ENCODE results near the gene SYPL1. TPM values are rescaled to one million over a fixed set of nuclear protein-coding genes. Genes with fewer than 3 reads are reported as not detected.

SYPL1 gene
- total RNA-seq, 1 donor from 2014 or later, result 76.9 TPM

- no peak for DNase-seq (ENCODE audit: extremely low spot score in 2 of 2)
- Histone ChIP-seq H3K36me3 (no peaks in the 10 kb centered on the region), H3K4me1 (peaks cover 6% of the 10 kb centered on the region), H3K27ac (no peak overlapping the region), H3K4me3 (no peak overlapping the region), H3K27me3 (no peaks in the 10 kb centered on the region), H3K9me3 (no peaks in the 10 kb centered on the region)
- TF ChIP-seq POLR2AphosphoS5 (IDR thresholded peaks at IDR 0.05; ENCODE audit: insufficient read depth in 1 of 2, low read depth in 1 of 2) (no peak), POLR2A (IDR thresholded peaks at IDR 0.05) (no peak), CTCF (IDR thresholded peaks at IDR 0.05) (no peak)
- intact Hi-C loops (cut with DNase I), result no loop called here
Observed at GRCh38 chr7:106127984-106128780, 16.1 kb upstream of the SYPL1 start.

- Histone ChIP-seq H3K4me1 (peaks cover 6% of the 10 kb centered on the region), H3K36me3 (no peaks in the 10 kb centered on the region), H3K4me3 (no peak overlapping the region), H3K27ac (no peak overlapping the region), H3K9me3 (no peaks in the 10 kb centered on the region), H3K27me3 (no peaks in the 10 kb centered on the region)
- TF ChIP-seq POLR2AphosphoS5 (IDR thresholded peaks at IDR 0.05; ENCODE audit: insufficient read depth in 1 of 2, low read depth in 1 of 2) (no peak), POLR2A (IDR thresholded peaks at IDR 0.05) (no peak), CTCF (IDR thresholded peaks at IDR 0.05) (no peak)
- no peak for DNase-seq (ENCODE audit: extremely low spot score in 2 of 2)
- intact Hi-C loops (cut with DNase I), result no loop called here
Observed at GRCh38 chr7:106126170-106126938, 14.2 kb upstream of the SYPL1 start.

GRCh38 chr7:106125417-106125816 lies 13.3 kb upstream of the SYPL1 start:
- no peaks in the 10 kb centered on the region for H3K27me3 ChIP-seq
- H3K4me1 ChIP-seq, result peaks cover 6% of the 10 kb centered on the region
- intact Hi-C loops (cut with DNase I), result no loop called here
- H3K4me3 ChIP-seq, result no peak overlapping the region
- H3K36me3 ChIP-seq, result no peaks in the 10 kb centered on the region
- no peak overlapping the region for H3K27ac ChIP-seq
- TF ChIP-seq CTCF (IDR thresholded peaks at IDR 0.05) (no peak), POLR2A (IDR thresholded peaks at IDR 0.05) (no peak), POLR2AphosphoS5 (IDR thresholded peaks at IDR 0.05; ENCODE audit: insufficient read depth in 1 of 2, low read depth in 1 of 2) (peak in 1 of 2 donors; percentile 14)
- DNase-seq (ENCODE audit: extremely low spot score in 2 of 2), result no peak
- H3K9me3 ChIP-seq, result no peaks in the 10 kb centered on the region

- no peak for TF ChIP-seq POLR2A (IDR thresholded peaks at IDR 0.05)
- TF ChIP-seq CTCF (IDR thresholded peaks at IDR 0.05), result no peak
- no peak for TF ChIP-seq POLR2AphosphoS5 (IDR thresholded peaks at IDR 0.05; ENCODE audit: insufficient read depth in 1 of 2, low read depth in 1 of 2)
- Histone ChIP-seq H3K4me1 (peaks cover 6% of the 10 kb centered on the region), H3K9me3 (no peaks in the 10 kb centered on the region), H3K27ac (peak overlapping the region; percentile 37), H3K27me3 (no peaks in the 10 kb centered on the region), H3K36me3 (no peaks in the 10 kb centered on the region), H3K4me3 (no peak overlapping the region)
- intact Hi-C loops (cut with DNase I), result no loop called here
- DNase-seq (ENCODE audit: extremely low spot score in 2 of 2), result no peak
Observed at GRCh38 chr7:106124186-106124585, 12.1 kb upstream of the SYPL1 start.

- intact Hi-C loops (cut with DNase I), result no loop called here
- H3K9me3 ChIP-seq, result no peaks in the 10 kb centered on the region
- H3K4me3 ChIP-seq, result no peak overlapping the region
- peaks cover 6% of the 10 kb centered on the region for H3K4me1 ChIP-seq
- H3K36me3 ChIP-seq, result no peaks in the 10 kb centered on the region
- H3K27ac ChIP-seq, result no peak overlapping the region
- H3K27me3 ChIP-seq, result no peaks in the 10 kb centered on the region
- DNase-seq (ENCODE audit: extremely low spot score in 2 of 2), result no peak
- no peak for TF ChIP-seq CTCF (IDR thresholded peaks at IDR 0.05)
- TF ChIP-seq POLR2A (IDR thresholded peaks at IDR 0.05), result no peak
- TF ChIP-seq POLR2AphosphoS5 (IDR thresholded peaks at IDR 0.05; ENCODE audit: insufficient read depth in 1 of 2, low read depth in 1 of 2), result no peak
Observed at GRCh38 chr7:106122713-106123112, 10.6 kb upstream of the SYPL1 start.

Measured in vagina (tissue), 2 donors.